ENCODE data around the gene ID2.

Gene ID2

GRCh38 chr2:8681786-8682692 lies at the start of gene ID2:
Gene ID2 (plus strand): TSS chr2:8682056. CDS start chr2:8682166, 110 bp downstream.
- peaks cover 26% of the 10 kb centered on the region for H3K36me3 Mint-ChIP-seq (ENCODE audit: low read depth)
- H3K27ac Mint-ChIP-seq: peak within 1 kb of the TSS; percentile 95
- H3K4me3 Mint-ChIP-seq: peak within 1 kb of the TSS; percentile 99
- peaks cover 19% of the 10 kb centered on the region for H3K27me3 Mint-ChIP-seq (ENCODE audit: low read depth)
- peaks cover 38% of the 10 kb centered on the region for H3K4me1 Mint-ChIP-seq (ENCODE audit: low read depth)
- H3K9me3 Mint-ChIP-seq: no peaks in the 10 kb centered on the region

- Mint-ChIP-seq H3K4me1 (ENCODE audit: low read depth) (no peaks in the 10 kb centered on the region), H3K36me3 (ENCODE audit: low read depth) (no peaks in the 10 kb centered on the region), H3K9me3 (no peaks in the 10 kb centered on the region), H3K4me3 (no peak overlapping the region), H3K27ac (no peak overlapping the region), H3K27me3 (ENCODE audit: low read depth) (peaks cover 9% of the 10 kb centered on the region)
These were observed 49.1 kb upstream of the ID2 start for GRCh38 chr2:8632755-8633154.

GRCh38 chr2:8633186-8633734 lies 48.6 kb upstream of the ID2 start:
- no peaks in the 10 kb centered on the region for H3K4me1 Mint-ChIP-seq (ENCODE audit: low read depth)
- no peaks in the 10 kb centered on the region for H3K36me3 Mint-ChIP-seq (ENCODE audit: low read depth)
- peaks cover 14% of the 10 kb centered on the region for H3K27me3 Mint-ChIP-seq (ENCODE audit: low read depth)
- H3K27ac Mint-ChIP-seq: no peak overlapping the region
- H3K9me3 Mint-ChIP-seq: no peaks in the 10 kb centered on the region
- H3K4me3 Mint-ChIP-seq: no peak overlapping the region

GRCh38 chr2:8633735-8634313 lies 48.0 kb upstream of the ID2 start:
- no peak overlapping the region for H3K27ac Mint-ChIP-seq

GRCh38 chr2:8634466-8635172 lies 47.2 kb upstream of the ID2 start:
- Mint-ChIP-seq H3K4me1 (ENCODE audit: low read depth) (no peaks in the 10 kb centered on the region), H3K36me3 (ENCODE audit: low read depth) (no peaks in the 10 kb centered on the region), H3K9me3 (no peaks in the 10 kb centered on the region), H3K4me3 (no peak overlapping the region), H3K27me3 (ENCODE audit: low read depth) (peaks cover 14% of the 10 kb centered on the region), H3K27ac (no peak overlapping the region)

More at GRCh38 chr2:8633735-8634313, 48.0 kb upstream of the ID2 start:
- Mint-ChIP-seq H3K9me3 (no peaks in the 10 kb centered on the region), H3K4me1 (ENCODE audit: low read depth) (no peaks in the 10 kb centered on the region), H3K4me3 (no peak overlapping the region), H3K27me3 (ENCODE audit: low read depth) (peaks cover 14% of the 10 kb centered on the region), H3K36me3 (ENCODE audit: low read depth) (no peaks in the 10 kb centered on the region)

GRCh38 chr2:8636041-8636491 lies 45.8 kb upstream of the ID2 start:
- H3K36me3 Mint-ChIP-seq (ENCODE audit: low read depth): no peaks in the 10 kb centered on the region
- no peak overlapping the region for H3K27ac Mint-ChIP-seq
- no peaks in the 10 kb centered on the region for H3K4me1 Mint-ChIP-seq (ENCODE audit: low read depth)
- no peaks in the 10 kb centered on the region for H3K9me3 Mint-ChIP-seq
- peaks cover 14% of the 10 kb centered on the region for H3K27me3 Mint-ChIP-seq (ENCODE audit: low read depth)
- no peak overlapping the region for H3K4me3 Mint-ChIP-seq

- Mint-ChIP-seq H3K27me3 (ENCODE audit: low read depth) (peaks cover 14% of the 10 kb centered on the region), H3K9me3 (no peaks in the 10 kb centered on the region), H3K4me1 (ENCODE audit: low read depth) (no peaks in the 10 kb centered on the region), H3K36me3 (ENCODE audit: low read depth) (no peaks in the 10 kb centered on the region), H3K27ac (no peak overlapping the region), H3K4me3 (no peak overlapping the region)
These were observed 44.9 kb upstream of the ID2 start for GRCh38 chr2:8636721-8637636.

- H3K9me3 Mint-ChIP-seq: no peaks in the 10 kb centered on the region
- H3K27ac Mint-ChIP-seq: no peak overlapping the region
- no peak overlapping the region for H3K4me3 Mint-ChIP-seq
- H3K4me1 Mint-ChIP-seq (ENCODE audit: low read depth): no peaks in the 10 kb centered on the region
- H3K27me3 Mint-ChIP-seq (ENCODE audit: low read depth): peaks cover 14% of the 10 kb centered on the region
- H3K36me3 Mint-ChIP-seq (ENCODE audit: low read depth): no peaks in the 10 kb centered on the region
These were observed 43.5 kb upstream of the ID2 start for GRCh38 chr2:8638327-8638726.

GRCh38 chr2:8639122-8639635 lies 42.7 kb upstream of the ID2 start:
- Mint-ChIP-seq H3K27ac (no peak overlapping the region), H3K9me3 (no peaks in the 10 kb centered on the region), H3K27me3 (ENCODE audit: low read depth) (peaks cover 14% of the 10 kb centered on the region), H3K4me3 (no peak overlapping the region), H3K4me1 (ENCODE audit: low read depth) (no peaks in the 10 kb centered on the region), H3K36me3 (ENCODE audit: low read depth) (no peaks in the 10 kb centered on the region)

GRCh38 chr2:8640498-8640897 lies 41.4 kb upstream of the ID2 start:
- H3K9me3 Mint-ChIP-seq: no peaks in the 10 kb centered on the region
- H3K27me3 Mint-ChIP-seq (ENCODE audit: low read depth): peaks cover 14% of the 10 kb centered on the region
- H3K27ac Mint-ChIP-seq: no peak overlapping the region
- no peaks in the 10 kb centered on the region for H3K4me1 Mint-ChIP-seq (ENCODE audit: low read depth)
- no peak overlapping the region for H3K4me3 Mint-ChIP-seq
- H3K36me3 Mint-ChIP-seq (ENCODE audit: low read depth): no peaks in the 10 kb centered on the region

- Mint-ChIP-seq H3K27me3 (ENCODE audit: low read depth) (peaks cover 14% of the 10 kb centered on the region), H3K27ac (no peak overlapping the region), H3K36me3 (ENCODE audit: low read depth) (no peaks in the 10 kb centered on the region), H3K4me1 (ENCODE audit: low read depth) (no peaks in the 10 kb centered on the region), H3K9me3 (peaks cover 6% of the 10 kb centered on the region), H3K4me3 (no peak overlapping the region)
These were observed 40.4 kb upstream of the ID2 start for GRCh38 chr2:8641301-8641965.

GRCh38 chr2:8642366-8643068 lies 39.3 kb upstream of the ID2 start:
- H3K27me3 Mint-ChIP-seq (ENCODE audit: low read depth): peaks cover 7% of the 10 kb centered on the region
- no peaks in the 10 kb centered on the region for H3K36me3 Mint-ChIP-seq (ENCODE audit: low read depth)
- no peaks in the 10 kb centered on the region for H3K4me1 Mint-ChIP-seq (ENCODE audit: low read depth)
- H3K4me3 Mint-ChIP-seq: no peak overlapping the region
- H3K27ac Mint-ChIP-seq: no peak overlapping the region
- H3K9me3 Mint-ChIP-seq: peaks cover 6% of the 10 kb centered on the region
